ENCODE data around the gene FAM222B. TPM values are rescaled to one million over a fixed set of nuclear protein-coding genes. Genes with fewer than 3 reads are reported as not detected.

Gene FAM222B
- total and polyA plus RNA-seq, 7 experiments from 2014 or later: 11.8 to 24.4 (median 22.3) TPM

DNA sequence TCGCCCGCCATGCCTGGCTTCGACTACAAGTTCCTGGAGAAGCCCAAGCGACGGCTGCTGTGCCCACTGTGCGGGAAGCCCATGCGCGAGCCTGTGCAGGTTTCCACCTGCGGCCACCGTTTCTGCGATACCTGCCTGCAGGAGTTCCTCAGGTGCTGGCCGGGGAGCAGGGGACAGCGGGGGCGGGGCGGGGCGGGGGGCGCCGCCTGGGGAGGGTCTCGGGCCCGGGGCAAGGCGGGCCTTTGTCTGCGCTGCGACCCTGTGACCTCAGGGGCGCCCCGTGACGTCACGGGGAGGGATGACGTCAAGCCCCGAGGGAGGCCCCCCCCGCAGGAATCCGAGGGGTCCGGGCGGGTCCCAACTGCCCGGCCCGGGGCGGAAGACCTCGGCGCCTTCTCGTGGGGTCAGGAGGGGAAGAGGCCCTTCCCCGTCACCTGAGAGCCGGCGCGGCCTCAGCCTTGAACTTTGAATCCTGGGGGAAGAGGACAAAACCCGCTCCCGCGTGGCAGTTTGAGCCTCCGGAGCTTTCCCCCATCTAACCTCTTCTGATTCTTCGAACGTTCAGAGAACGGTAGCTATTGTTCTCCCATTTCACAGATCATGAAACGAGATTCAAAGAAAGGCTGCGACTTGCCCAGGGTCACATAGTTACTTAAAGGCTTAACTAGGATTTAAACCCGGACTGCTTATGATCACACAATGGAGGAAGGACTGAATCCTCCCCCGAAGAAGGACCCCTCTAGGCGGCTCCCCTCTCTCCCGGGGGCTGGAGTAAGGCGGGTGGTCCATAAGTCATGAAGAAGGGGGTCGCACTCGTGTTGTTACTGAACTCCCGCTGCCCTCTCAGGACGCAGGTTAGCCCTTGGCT, 98.3 kb downstream of the FAM222B start:
- CTCF ChIA-PET: interaction anchor here (0.5 to 14.7 kb wide), 2 partner anchors 10 to 20 kb away, joined by 3 to 331 read pairs; partner anchors contain the start of genes NEK8, RPL23A and TLCD1
- Mint-ChIP-seq H3K4me3 (peak overlapping the region; percentile 87 to 94 (median 91)), H3K4me1 (peaks cover 0 to 38% (median 19%) of the 10 kb centered on the region in 7 donors), H3K9me3 (peaks cover 0 to 4% (median 0%) of the 10 kb centered on the region in 11 donors), H3K27ac (peak overlapping the region; percentile 78 to 95 (median 92)), H3K27me3 (no peaks in the 10 kb centered on the region), H3K36me3 (peaks cover 0 to 15% (median 0%) of the 10 kb centered on the region in 5 donors)
- Histone ChIP-seq H3K27me3 (ENCODE audit: control insufficient read depth in 2 of 2, insufficient read depth in 2 of 2, low read length in 2 of 2) (no peaks in the 10 kb centered on the region), H3K36me3 (ENCODE audit: control insufficient read depth in 2 of 3, insufficient read depth in 3 of 3, low read length in 3 of 3) (peaks cover 0 to 22% (median 0%) of the 10 kb centered on the region in 3 experiments), H3K4me1 (ENCODE audit: control insufficient read depth in 2 of 2, insufficient read depth in 2 of 2, low read length in 2 of 2) (peaks cover 11 to 25% of the 10 kb centered on the region in 2 donors), H3K9me3 (ENCODE audit: control insufficient read depth in 2 of 3, low read length in 3 of 3) (no peaks in the 10 kb centered on the region), H3K4me3 (ENCODE audit: low read length) (peak overlapping the region; percentile 82), H3K27ac (ENCODE audit: low read depth, low read length) (peak overlapping the region; percentile 83)
- POLR2A ChIA-PET: interaction anchor here (0.9 to 16.9 kb wide), 10 partner anchors 9 to 210 kb away, joined by 3 to 269 read pairs (median 4); partner anchors contain the start of genes NEK8, PHF12, PROCA1 and RPL23A
- intact Hi-C loops (cut with micrococcal nuclease): loop anchor here (1.0 to 2.0 kb wide), 3 partner anchors 68 to 208 kb away; no protein-coding TSS in a partner anchor
- peak in 8 of 9 donors; percentile 37 to 74 (median 56) for DNase-seq
- peak; percentile 58 for ATAC-seq

DNA sequence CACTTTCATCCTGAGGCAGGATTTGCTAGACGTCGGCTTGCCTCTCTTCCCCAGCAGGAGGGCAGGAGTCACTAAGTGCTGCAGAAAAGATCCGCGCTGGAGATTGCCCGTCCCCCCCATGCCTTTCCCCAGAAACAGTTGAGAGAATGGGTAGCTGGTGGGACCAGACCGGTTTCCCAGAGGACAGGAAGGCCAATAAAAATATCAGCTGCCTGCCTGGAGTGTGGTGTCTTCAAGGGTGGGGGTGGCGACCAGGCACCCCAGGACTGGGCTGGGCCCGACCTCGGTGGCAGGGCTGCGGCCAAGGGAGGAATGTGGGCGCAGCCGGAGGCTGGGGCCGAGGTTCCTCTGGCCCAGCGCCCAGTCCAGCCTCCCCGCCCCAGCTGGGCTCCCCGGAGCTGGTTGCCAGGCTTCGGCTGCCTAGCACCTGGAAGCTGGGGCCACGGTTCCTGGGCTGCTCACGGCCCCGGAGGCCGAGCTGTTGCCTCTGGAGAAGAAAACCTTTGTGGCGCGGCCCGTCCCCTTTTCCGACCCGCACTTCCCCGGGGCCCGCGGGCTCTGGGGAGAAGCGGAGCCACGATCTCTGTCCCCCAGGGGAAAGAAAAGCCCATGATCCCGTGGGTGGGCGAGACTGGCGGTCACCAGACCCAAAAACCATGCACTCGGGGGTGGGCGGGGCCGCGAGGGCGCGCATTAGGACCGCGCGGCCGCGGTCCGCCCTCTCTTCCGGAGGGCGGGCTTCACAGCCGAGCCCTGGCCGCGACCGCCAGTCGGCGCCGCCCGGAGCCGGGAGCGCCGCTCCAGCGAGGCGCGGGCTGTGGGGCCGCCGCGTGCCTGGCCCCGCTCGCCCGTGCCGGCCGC, 99.1 kb downstream of the FAM222B start, which contains the start of gene TRAF4:
TSS of gene TRAF4 (plus strand) at position 769 of the 861 bp plus-strand sequence. CDS start 102 bp downstream, outside the sequence.
- peaks cover 0 to 4% (median 0%) of the 10 kb centered on the region in 11 donors for H3K9me3 Mint-ChIP-seq
- Histone ChIP-seq H3K9me3 (ENCODE audit: control insufficient read depth in 2 of 3, low read length in 3 of 3) (no peaks in the 10 kb centered on the region), H3K27ac (ENCODE audit: low read depth, low read length) (peak within 1 kb of the TSS; percentile 83), H3K27me3 (ENCODE audit: control insufficient read depth in 2 of 2, insufficient read depth in 2 of 2, low read length in 2 of 2) (no peaks in the 10 kb centered on the region), H3K4me3 (ENCODE audit: low read length) (peak within 1 kb of the TSS; percentile 82), H3K4me1 (ENCODE audit: control insufficient read depth in 2 of 2, insufficient read depth in 2 of 2, low read length in 2 of 2) (peaks cover 11 to 28% of the 10 kb centered on the region in 2 donors), H3K36me3 (ENCODE audit: control insufficient read depth in 2 of 3, insufficient read depth in 3 of 3, low read length in 3 of 3) (peaks cover 0 to 13% (median 0%) of the 10 kb centered on the region in 3 experiments)
- peak within 1 kb of the TSS; percentile 78 to 95 (median 92) for H3K27ac Mint-ChIP-seq
- ATAC-seq (peak; percentile 93), DNase-seq (peak; percentile 60 to 86 (median 73))
- H3K36me3 Mint-ChIP-seq: peaks cover 0 to 16% (median 0%) of the 10 kb centered on the region in 5 donors
- POLR2A ChIA-PET: interaction anchor here (0.7 to 16.9 kb wide), 8 partner anchors 10 to 206 kb away, joined by 3 to 269 read pairs (median 5); partner anchors contain the start of genes NEK8, RPL23A and TLCD1
- H3K4me3 Mint-ChIP-seq: peak within 1 kb of the TSS; percentile 87 to 94 (median 91)
- no peaks in the 10 kb centered on the region for H3K27me3 Mint-ChIP-seq
- intact Hi-C loops (cut with micrococcal nuclease): loop anchor here (1.0 to 2.0 kb wide), 4 partner anchors 15 to 209 kb away; partner anchors contain the start of gene NEK8 (in 2 of the 2)
- H3K4me1 Mint-ChIP-seq: peaks cover 2 to 42% (median 27%) of the 10 kb centered on the region in 7 donors
- CTCF ChIA-PET: interaction anchor here (1.2 to 14.7 kb wide), 4 partner anchors 9 to 210 kb away, joined by 4 to 331 read pairs (median 8); partner anchors contain the start of genes NEK8, RPL23A and TLCD1

DNA sequence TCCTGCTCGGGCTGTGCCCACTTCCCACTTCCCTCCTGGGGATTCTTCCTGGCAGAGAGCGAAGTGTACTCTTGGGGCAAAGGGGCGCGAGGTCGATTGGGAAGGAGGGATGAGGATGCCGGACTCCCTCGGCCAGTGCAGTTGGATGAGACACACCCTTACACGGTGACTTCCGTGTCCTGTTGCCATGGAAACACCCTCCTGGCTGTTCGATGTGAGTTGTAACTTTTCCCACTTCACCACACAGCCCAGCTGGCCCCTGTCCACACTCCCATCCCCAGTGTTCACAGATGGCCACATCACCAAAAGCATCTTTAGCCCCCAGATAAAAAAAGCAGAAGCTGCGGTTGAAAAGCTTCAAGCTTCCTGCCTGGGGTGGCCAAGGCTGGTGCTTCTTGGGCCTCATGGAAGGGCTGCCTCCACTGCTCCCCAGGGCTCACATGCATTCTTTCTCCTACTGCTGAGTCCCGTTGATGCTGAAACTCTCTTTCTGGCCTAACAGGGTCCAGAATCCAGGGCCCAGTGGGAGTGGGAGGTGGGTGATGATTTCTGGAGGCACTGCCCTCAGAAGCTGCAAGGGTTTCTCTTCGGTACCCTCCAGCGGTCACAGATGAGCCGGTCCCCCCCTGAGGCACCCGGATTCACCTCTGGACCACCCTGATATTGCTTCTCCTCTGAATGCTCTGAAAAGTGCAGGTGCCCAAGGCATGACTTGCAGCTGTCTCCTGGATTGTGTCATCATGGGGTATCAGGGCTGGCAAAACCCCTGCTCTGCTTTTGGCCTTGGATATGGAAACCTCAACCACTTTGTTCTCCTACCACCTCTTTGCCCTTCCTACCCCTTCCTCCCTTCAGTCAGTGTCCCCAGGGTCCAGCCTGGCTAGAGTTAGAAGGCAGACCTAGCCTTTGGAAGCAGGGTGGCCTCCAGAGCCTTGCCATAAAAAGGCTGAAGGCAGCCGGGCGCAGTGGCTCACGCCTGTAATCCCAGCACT, 100.9 kb downstream of the FAM222B start:
- H3K4me3 Mint-ChIP-seq: peak overlapping the region in 2 of 10 donors; percentile 34 to 58
- Histone ChIP-seq H3K9me3 (ENCODE audit: control insufficient read depth in 2 of 3, low read length in 3 of 3) (no peaks in the 10 kb centered on the region), H3K36me3 (ENCODE audit: control insufficient read depth in 2 of 3, insufficient read depth in 3 of 3, low read length in 3 of 3) (no peaks in the 10 kb centered on the region), H3K27ac (ENCODE audit: low read depth, low read length) (no peak overlapping the region), H3K27me3 (ENCODE audit: control insufficient read depth in 2 of 2, insufficient read depth in 2 of 2, low read length in 2 of 2) (no peaks in the 10 kb centered on the region), H3K4me3 (ENCODE audit: low read length) (no peak overlapping the region), H3K4me1 (ENCODE audit: control insufficient read depth in 2 of 2, insufficient read depth in 2 of 2, low read length in 2 of 2) (peaks cover 11 to 29% of the 10 kb centered on the region in 2 donors)
- ATAC-seq: no peak
- intact Hi-C loops (cut with micrococcal nuclease): no loop called here
- CTCF ChIA-PET: interaction anchor here (0.6 to 14.7 kb wide), 5 partner anchors 17 to 212 kb away, joined by 3 to 331 read pairs (median 4); partner anchors contain the start of genes NEK8, RPL23A and TLCD1
- POLR2A ChIA-PET: interaction anchor here (0.6 to 16.9 kb wide), 6 partner anchors 9 to 22 kb away, joined by 3 to 269 read pairs (median 6); partner anchors contain the start of genes NEK8, RPL23A and TLCD1
- H3K4me1 Mint-ChIP-seq: peaks cover 5 to 48% (median 29%) of the 10 kb centered on the region in 7 donors
- H3K36me3 Mint-ChIP-seq: peaks cover 0 to 17% (median 0%) of the 10 kb centered on the region in 5 donors
- H3K27ac Mint-ChIP-seq: no peak overlapping the region
- DNase-seq: no peak
- H3K27me3 Mint-ChIP-seq: no peaks in the 10 kb centered on the region
- peaks cover 0 to 4% (median 0%) of the 10 kb centered on the region in 11 donors for H3K9me3 Mint-ChIP-seq

DNA sequence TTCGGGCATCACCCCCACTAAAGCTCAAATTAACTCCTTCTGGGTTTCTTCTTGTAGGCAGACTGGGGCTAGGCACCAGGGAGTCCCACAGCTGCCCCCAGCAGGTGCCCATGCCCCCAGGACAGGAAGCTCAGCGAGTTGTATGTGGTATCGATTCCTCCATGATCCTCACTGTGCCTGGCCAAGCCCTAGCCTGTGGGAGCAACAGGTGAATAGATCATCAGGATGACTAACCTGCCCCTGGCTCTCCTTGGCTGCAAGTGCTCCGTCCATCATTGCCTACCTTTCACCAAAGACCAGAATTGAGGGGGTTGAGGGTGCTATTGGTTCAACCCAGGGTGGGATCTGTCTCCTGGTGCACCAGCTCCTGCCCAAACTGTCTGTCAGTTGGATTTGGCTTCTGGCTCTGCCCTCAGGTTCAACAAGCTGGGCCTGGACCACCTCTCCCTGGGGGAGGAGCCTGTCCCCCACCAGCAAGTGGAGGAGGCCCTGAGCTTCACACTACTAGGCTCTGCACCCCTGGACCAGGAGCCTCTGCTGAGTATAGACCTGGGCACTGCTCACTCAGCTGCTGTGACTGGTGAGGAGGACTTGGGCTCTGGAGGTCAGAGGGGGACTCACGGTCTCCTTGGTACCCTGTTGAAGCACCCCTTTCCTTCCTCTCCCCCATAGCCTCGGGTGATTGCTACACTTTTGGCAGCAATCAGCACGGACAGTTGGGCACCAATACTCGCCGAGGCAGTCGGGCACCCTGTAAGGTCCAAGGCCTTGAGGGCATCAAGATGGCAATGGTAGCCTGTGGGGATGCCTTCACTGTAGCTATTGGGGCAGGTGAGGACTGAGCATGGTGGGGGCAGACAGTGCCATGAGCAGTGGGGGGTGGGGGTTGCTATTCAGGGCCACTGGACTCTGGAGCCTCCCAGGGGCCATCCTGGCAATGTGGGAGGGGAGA, 101.9 kb downstream of the FAM222B start:
- H3K27ac Mint-ChIP-seq: no peak overlapping the region
- peaks cover 6 to 22% of the 10 kb centered on the region in 2 donors for H3K4me1 ChIP-seq (ENCODE audit: control insufficient read depth in 2 of 2, insufficient read depth in 2 of 2, low read length in 2 of 2)
- ATAC-seq (no peak), DNase-seq (no peak)
- H3K4me3 ChIP-seq (ENCODE audit: low read length): no peak overlapping the region
- H3K9me3 ChIP-seq (ENCODE audit: control insufficient read depth in 2 of 3, low read length in 3 of 3): no peaks in the 10 kb centered on the region
- no peaks in the 10 kb centered on the region for H3K36me3 ChIP-seq (ENCODE audit: control insufficient read depth in 2 of 3, insufficient read depth in 3 of 3, low read length in 3 of 3)
- H3K27me3 Mint-ChIP-seq: no peaks in the 10 kb centered on the region
- ChIA-PET POLR2A (interaction anchor here (1.1 to 16.9 kb wide), 4 partner anchors 10 to 21 kb away, joined by 4 to 269 read pairs (median 7); partner anchors contain the start of genes NEK8, RPL23A and TLCD1), CTCF (interaction anchor here (0.7 to 14.7 kb wide), 4 partner anchors 14 to 23 kb away, joined by 3 to 331 read pairs (median 6); partner anchors contain the start of genes NEK8, RPL23A and TLCD1)
- no peaks in the 10 kb centered on the region for H3K27me3 ChIP-seq (ENCODE audit: control insufficient read depth in 2 of 2, insufficient read depth in 2 of 2, low read length in 2 of 2)
- H3K4me3 Mint-ChIP-seq: no peak overlapping the region
- intact Hi-C loops (cut with micrococcal nuclease): no loop called here
- no peak overlapping the region for H3K27ac ChIP-seq (ENCODE audit: low read depth, low read length)
- H3K4me1 Mint-ChIP-seq: peaks cover 5 to 40% (median 24%) of the 10 kb centered on the region in 7 donors
- peaks cover 0 to 19% (median 0%) of the 10 kb centered on the region in 5 donors for H3K36me3 Mint-ChIP-seq
- H3K9me3 Mint-ChIP-seq: peaks cover 0 to 6% (median 0%) of the 10 kb centered on the region in 11 donors

Data from naive thymus-derived CD4-positive, alpha-beta T cell (primary cell).